B cell (primary cell): ENCODE results near the gene TSPAN18. TPM values are rescaled to one million over a fixed set of nuclear protein-coding genes. Genes with fewer than 3 reads are reported as not detected.

Experiments
- ATAC-seq: fragments of 200-7000 bp; cut with Tn5 transposase; one replicate; pipeline ENCODE4 v1.10.0; 2021; ENCODE audit warnings: low read depth, mild to moderate bottlenecking, moderate number of reproducible peaks, moderate library complexity
- CTCF ChIA-PET: fragments of 350-600 bp; sonication (Branson Sonifier 250); formaldehyde crosslinking; loops from one replicate; lab custom pipeline; 2021; ENCODE audit warnings: antibody characterized with exemption, inconsistent platforms; lab: Charles Lee
- POLR2A ChIA-PET: fragments of 350-600 bp; sonication (Branson Sonifier 250); formaldehyde crosslinking; loops from one replicate; lab custom pipeline; 2021; ENCODE audit warnings: antibody characterized with exemption; lab: Charles Lee
- DNase-seq: peaks from one replicate; pipeline ENCODE4 v3.0.0; 2013
- H2AFZ ChIP-seq: 2 replicates; pipeline ENCODE4 v1.6.1; 2012; ENCODE audit warnings: mild to moderate bottlenecking, low read depth, low read length; ENCODE audit not compliant: insufficient read depth, poor library complexity, severe bottlenecking
- H3K27ac ChIP-seq, 2 donors: 1 replicate in 1 of 2; 2 replicates in 1 of 2; pipeline ENCODE4 v1.5.1; 2012 to 2013; ENCODE audit warnings: low read length in 2 of 2, mild to moderate bottlenecking in 2 of 2, moderate library complexity in 1 of 2
- H3K27me3 ChIP-seq, 4 experiments: fragments of 200-600 bp in 1 of 4; sonication (generic) in 1 of 4; replicated peaks in 1 of 4; 1 replicate in 2 of 4; 2 replicates in 2 of 4; pipeline versions ENCODE4 v1.6.1 to v1.7.0; 2013 to 2016; ENCODE audit warnings: low read length in 3 of 4, mild to moderate bottlenecking in 2 of 4, mixed read lengths in 1 of 4, moderate library complexity in 1 of 4; ENCODE audit not compliant: insufficient read depth in 4 of 4, control insufficient read depth in 3 of 4; ENCODE audit errors: control extremely low read depth in 1 of 4
- H3K36me3 ChIP-seq, 2 experiments: replicated peaks in 1 of 2; 1 replicate in 1 of 2; 2 replicates in 1 of 2; pipeline versions ENCODE4 v1.6.1 to v1.7.1; 2013; ENCODE audit warnings: low read length in 1 of 2; ENCODE audit not compliant: insufficient read depth in 2 of 2, control insufficient read depth in 1 of 2; ENCODE audit errors: control extremely low read depth in 1 of 2, extremely low read depth in 1 of 2
- H3K4me1 ChIP-seq, 2 donors: fragments of 200-600 bp in 1 of 2; sonication (generic) in 1 of 2; 1 replicate in 1 of 2; 2 replicates in 1 of 2; pipeline versions ENCODE4 v1.5.1 to v1.6.1; 2013 to 2017; ENCODE audit warnings: low read length in 2 of 2; ENCODE audit not compliant: control insufficient read depth in 2 of 2, insufficient read depth in 2 of 2
- H3K4me2 ChIP-seq: replicated peaks from 2 replicates; pipeline ENCODE3; 2012; ENCODE audit warnings: mild to moderate bottlenecking, low read depth, low read length; ENCODE audit not compliant: poor library complexity, severe bottlenecking
- H3K4me3 ChIP-seq, 5 experiments: fragments of 200-600 bp in 1 of 5; sonication (generic) in 1 of 5; 1 replicate in 3 of 5; 2 replicates in 2 of 5; pipeline versions ENCODE4 v1.5.1 to v1.7.0; 2011 to 2016; ENCODE audit warnings: low read length in 4 of 5, mild to moderate bottlenecking in 4 of 5, low read depth in 2 of 5, control low read depth in 1 of 5, moderate library complexity in 1 of 5; ENCODE audit not compliant: insufficient read depth in 1 of 5; ENCODE audit errors: control extremely low read depth in 1 of 5, extremely low read depth in 1 of 5
- H3K79me2 ChIP-seq: fragments of 200-600 bp; sonication (generic); one replicate; pipeline ENCODE4 v1.6.0; 2016; ENCODE audit warnings: low read length; ENCODE audit not compliant: control insufficient read depth, insufficient read depth
- H3K9ac ChIP-seq: fragments of 200-600 bp; sonication (generic); 2 replicates; pipeline ENCODE4 v1.6.1; 2017; ENCODE audit warnings: mild to moderate bottlenecking, low read length, moderate library complexity
- H3K9me3 ChIP-seq, 3 donors: one replicate each; pipeline versions ENCODE4 v1.6.1 to v1.7.1; 2013; ENCODE audit warnings: low read length in 2 of 3; ENCODE audit not compliant: control insufficient read depth in 2 of 3, insufficient read depth in 1 of 3; ENCODE audit errors: control extremely low read depth in 1 of 3
- H4K20me1 ChIP-seq: 2 replicates; pipeline ENCODE4 v1.6.0; 2012; ENCODE audit warnings: mild to moderate bottlenecking, low read length; ENCODE audit not compliant: insufficient read depth, control insufficient read depth, poor library complexity, severe bottlenecking
- H3K27ac Mint-ChIP-seq: one replicate; pipeline ENCODE4 v1.8.0; 2021; ENCODE audit warnings: mixed read lengths
- H3K27me3 Mint-ChIP-seq: one replicate; pipeline ENCODE4 v1.8.0; 2021; ENCODE audit warnings: mixed read lengths
- H3K4me1 Mint-ChIP-seq: one replicate; pipeline ENCODE4 v1.8.0; 2021; ENCODE audit warnings: mixed read lengths
- H3K4me3 Mint-ChIP-seq: one replicate; pipeline ENCODE4 v1.8.0; 2021; ENCODE audit warnings: mixed read lengths
- H3K9me3 Mint-ChIP-seq: one replicate; pipeline ENCODE4 v1.8.0; 2022; ENCODE audit warnings: mixed read lengths; ENCODE audit not compliant: insufficient read depth
- CTCF ChIP-seq: fragments of 200-600 bp; IDR thresholded peaks from one replicate; pipeline ENCODE4 v1.8.0; 2022; ENCODE audit warnings: antibody characterized with exemption, mild to moderate bottlenecking
- EZH2 ChIP-seq: IDR thresholded peaks from 2 replicates; pipeline ENCODE4 v1.6.1; 2012; ENCODE audit warnings: borderline replicate concordance, low read depth, mild to moderate bottlenecking, moderate library complexity, low read length; ENCODE audit not compliant: insufficient read depth, poor library complexity, severe bottlenecking
- WGBS: methylation state at CpG from one replicate; pipeline ENCODE4 v1.1.5; 2013; ENCODE audit warnings: missing lambda C conversion rate; ENCODE audit not compliant: insufficient coverage; 5-methylcytosine and 5-hydroxymethylcytosine counted together
- intact Hi-C: fragments of 100-400 bp; cut with micrococcal nuclease; formaldehyde crosslinking; loops from one replicate; pipeline ENCODE4 v1.10.0; 2022
- polyA plus RNA-seq: library from polyadenylated mRNA; depleted of rRNA; stranded (reverse); fragments of >200 nt; gene quantifications from 2 replicates; pipeline ENCODE4 v1.2.3, GENCODE V29; 2012
- total RNA-seq, 2 donors: library from RNA; stranded (reverse); fragments of 120-200 nt in 1 of 2; gene quantifications; 1 replicate in 1 of 2; 2 replicates in 1 of 2; pipeline versions ENCODE4 v1.2.3 to v1.2.4, GENCODE V29; 2013 to 2022

TSPAN18 gene
- total and polyA plus RNA-seq, 2 donors (not counting 1 experiment from before 2014, with no cell fraction given), result 0.75 to 2.0 TPM

GRCh38 chr11:44790211-44790610 is 63.4 kb downstream of the TSPAN18 start:
- Histone ChIP-seq H3K4me2 (no peak overlapping the region), H3K27me3 (peaks cover 0 to 4% (median 0%) of the 10 kb centered on the region in 4 experiments), H4K20me1 (no peaks in the 10 kb centered on the region), H2AFZ (no peak overlapping the region), H3K4me3 (no peak overlapping the region), H3K4me1 (no peaks in the 10 kb centered on the region), H3K9me3 (no peaks in the 10 kb centered on the region), H3K27ac (no peak overlapping the region), H3K36me3 (no peaks in the 10 kb centered on the region), H3K79me2 (no peaks in the 10 kb centered on the region), H3K9ac (no peak overlapping the region)
- intact Hi-C loops, result no loop called here
- DNase-seq (no peak), ATAC-seq (no peak)
- no peak overlapping the region for H3K4me3 Mint-ChIP-seq
- H3K9me3 Mint-ChIP-seq, result peaks cover 2% of the 10 kb centered on the region
- no peaks in the 10 kb centered on the region for H3K4me1 Mint-ChIP-seq
- no peak overlapping the region for H3K27ac Mint-ChIP-seq
- ChIA-PET CTCF (interaction anchor here (1.5 kb wide), 1 partner anchor 10 kb away, joined by 3 read pairs; no protein-coding TSS in a partner anchor), POLR2A (no interaction called here)
- peaks cover 6% of the 10 kb centered on the region for H3K27me3 Mint-ChIP-seq
- no peak for TF ChIP-seq CTCF
- no peak for TF ChIP-seq EZH2
- WGBS, result 96% methylated on average over 10 of the region's 10 CpGs

GRCh38 chr11:44791316-44791925 is 64.7 kb downstream of the TSPAN18 start:
- POLR2A ChIA-PET, result no interaction called here
- no peak for DNase-seq
- Histone ChIP-seq H3K27me3 (peaks cover 0 to 4% (median 0%) of the 10 kb centered on the region in 4 experiments), H3K4me1 (no peaks in the 10 kb centered on the region), H3K4me3 (no peak overlapping the region), H3K79me2 (no peaks in the 10 kb centered on the region), H3K36me3 (no peaks in the 10 kb centered on the region), H4K20me1 (no peaks in the 10 kb centered on the region), H3K9ac (no peak overlapping the region), H3K27ac (no peak overlapping the region), H3K4me2 (no peak overlapping the region), H2AFZ (no peak overlapping the region), H3K9me3 (no peaks in the 10 kb centered on the region)
- TF ChIP-seq EZH2, result no peak
- TF ChIP-seq CTCF, result no peak
- H3K4me1 Mint-ChIP-seq, result no peaks in the 10 kb centered on the region
- 90% methylated on average over 8 of the region's 13 CpGs for WGBS
- H3K9me3 Mint-ChIP-seq, result peaks cover 2% of the 10 kb centered on the region
- ATAC-seq, result no peak
- no peak overlapping the region for H3K4me3 Mint-ChIP-seq
- intact Hi-C loops, result no loop called here
- no peak overlapping the region for H3K27ac Mint-ChIP-seq
- H3K27me3 Mint-ChIP-seq, result peaks cover 9% of the 10 kb centered on the region
- CTCF ChIA-PET, result no interaction called here
